ENCODE data around the gene EYS. TPM values are rescaled to one million over a fixed set of nuclear protein-coding genes. Genes with fewer than 3 reads are reported as not detected.

The EYS gene
- total and polyA plus RNA-seq, 8 donors: 0.24 to 0.85 (median 0.55) TPM

DNA sequence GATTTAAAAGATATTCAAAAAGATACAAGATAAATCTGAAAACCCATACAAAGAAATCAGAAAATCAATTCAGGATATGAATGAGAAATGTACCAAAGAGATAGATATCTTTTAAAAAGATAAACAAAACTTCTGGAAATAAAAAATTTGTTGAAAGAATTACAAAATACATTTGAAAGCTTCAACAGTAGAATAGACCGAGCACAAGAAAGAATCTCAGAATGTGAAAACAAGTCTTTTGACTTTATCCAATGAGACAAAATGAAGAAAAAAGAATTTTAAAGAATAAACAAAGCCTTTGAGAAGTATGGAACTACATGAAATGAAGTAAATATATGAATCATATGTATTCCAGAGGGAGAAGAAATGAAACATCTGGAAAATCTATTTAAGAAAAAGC is 1011.0 kb downstream of the EYS start:
- DNase-seq (no peak), ATAC-seq (no peak)
- Histone ChIP-seq H3K9me3 (peaks cover 0 to 32% of the 10 kb centered on the region in 2 donors), H3K27me3 (no peaks in the 10 kb centered on the region), H3K4me1 (no peaks in the 10 kb centered on the region), H3K4me3 (no peak overlapping the region), H3K36me3 (no peaks in the 10 kb centered on the region), H3K27ac (no peak overlapping the region)
- TF ChIP-seq, protein P1, sequence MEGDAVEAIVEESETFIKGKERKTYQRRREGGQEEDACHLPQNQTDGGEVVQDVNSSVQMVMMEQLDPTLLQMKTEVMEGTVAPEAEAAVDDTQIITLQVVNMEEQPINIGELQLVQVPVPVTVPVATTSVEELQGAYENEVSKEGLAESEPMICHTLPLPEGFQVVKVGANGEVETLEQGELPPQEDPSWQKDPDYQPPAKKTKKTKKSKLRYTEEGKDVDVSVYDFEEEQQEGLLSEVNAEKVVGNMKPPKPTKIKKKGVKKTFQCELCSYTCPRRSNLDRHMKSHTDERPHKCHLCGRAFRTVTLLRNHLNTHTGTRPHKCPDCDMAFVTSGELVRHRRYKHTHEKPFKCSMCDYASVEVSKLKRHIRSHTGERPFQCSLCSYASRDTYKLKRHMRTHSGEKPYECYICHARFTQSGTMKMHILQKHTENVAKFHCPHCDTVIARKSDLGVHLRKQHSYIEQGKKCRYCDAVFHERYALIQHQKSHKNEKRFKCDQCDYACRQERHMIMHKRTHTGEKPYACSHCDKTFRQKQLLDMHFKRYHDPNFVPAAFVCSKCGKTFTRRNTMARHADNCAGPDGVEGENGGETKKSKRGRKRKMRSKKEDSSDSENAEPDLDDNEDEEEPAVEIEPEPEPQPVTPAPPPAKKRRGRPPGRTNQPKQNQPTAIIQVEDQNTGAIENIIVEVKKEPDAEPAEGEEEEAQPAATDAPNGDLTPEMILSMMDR (IDR thresholded peaks at IDR 0.05): no peak
- intact Hi-C loops (cut with DNase I): no loop called here

DNA sequence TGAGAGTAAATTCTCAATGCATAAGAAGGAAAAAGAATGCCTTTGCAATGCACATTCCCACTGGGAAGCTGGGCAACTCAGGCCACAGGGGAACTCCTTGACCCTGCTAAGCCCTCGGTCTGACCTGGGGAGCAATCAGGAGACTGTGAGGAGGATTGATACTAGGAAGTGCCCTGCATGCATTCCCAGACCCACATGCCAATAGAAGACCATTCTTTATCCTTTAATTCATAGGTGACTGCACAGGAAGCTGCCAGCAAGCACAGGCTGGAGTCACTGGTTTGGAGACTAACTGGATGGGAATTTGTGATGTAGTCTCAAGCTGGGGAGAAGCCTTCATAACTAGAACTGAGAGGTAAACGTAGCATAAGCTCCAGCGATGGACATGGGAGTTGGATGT is 1012.7 kb downstream of the EYS start:
- Histone ChIP-seq H3K4me3 (no peak overlapping the region), H3K36me3 (no peaks in the 10 kb centered on the region), H3K4me1 (no peaks in the 10 kb centered on the region), H3K9me3 (peaks cover 0 to 32% of the 10 kb centered on the region in 2 donors), H3K27me3 (no peaks in the 10 kb centered on the region), H3K27ac (no peak overlapping the region)
- DNase-seq (no peak), ATAC-seq (no peak)
- intact Hi-C loops (cut with DNase I): no loop called here
- TF ChIP-seq, protein P1 (IDR thresholded peaks at IDR 0.05): no peak

DNA sequence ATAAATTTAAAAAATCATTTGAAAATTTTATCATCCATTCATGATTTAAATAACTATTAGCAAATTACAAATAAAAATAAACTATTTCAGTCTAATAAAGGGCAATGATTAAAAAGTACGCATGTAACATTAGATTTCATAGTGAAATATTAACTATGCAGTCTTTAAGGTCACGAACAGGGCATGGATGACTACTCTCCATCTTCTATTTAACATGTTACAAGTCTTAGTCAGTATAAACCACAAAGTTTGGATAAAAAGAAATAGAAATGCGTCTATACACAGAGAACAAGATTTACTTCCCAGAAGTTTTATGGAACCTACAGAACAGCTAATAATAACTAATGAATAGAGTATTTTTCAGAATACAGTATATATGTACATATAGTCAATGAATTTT is 1016.0 kb downstream of the EYS start:
- Histone ChIP-seq H3K4me1 (no peaks in the 10 kb centered on the region), H3K4me3 (no peak overlapping the region), H3K27ac (no peak overlapping the region), H3K36me3 (no peaks in the 10 kb centered on the region), H3K27me3 (no peaks in the 10 kb centered on the region), H3K9me3 (peaks cover 0 to 23% of the 10 kb centered on the region in 2 donors)
- TF ChIP-seq, protein P1 (IDR thresholded peaks at IDR 0.05): no peak
- no peak for DNase-seq
- intact Hi-C loops (cut with DNase I): no loop called here
- ATAC-seq: no peak

DNA sequence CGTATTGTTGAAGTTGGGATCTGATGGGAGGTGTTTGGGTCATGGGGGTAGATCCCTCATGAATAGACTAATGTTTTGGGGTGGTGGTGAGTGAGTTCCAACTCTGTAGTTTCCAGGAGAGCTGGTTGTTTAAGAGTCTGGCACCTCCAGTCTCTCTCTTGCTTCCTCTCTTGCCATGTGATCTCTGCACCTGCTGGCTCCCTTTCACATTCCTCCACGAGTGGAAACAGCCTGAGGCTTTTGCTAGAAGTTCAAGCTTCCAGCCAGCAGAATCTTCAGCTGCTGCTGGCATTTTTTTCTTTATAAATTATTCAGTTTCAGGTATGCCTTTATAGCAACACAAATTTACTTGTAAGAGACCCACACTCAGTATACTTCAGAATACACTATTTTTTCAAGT is 1021.6 kb downstream of the EYS start:
- Histone ChIP-seq H3K4me3 (no peak overlapping the region), H3K36me3 (no peaks in the 10 kb centered on the region), H3K27me3 (no peaks in the 10 kb centered on the region), H3K9me3 (no peaks in the 10 kb centered on the region), H3K4me1 (no peaks in the 10 kb centered on the region), H3K27ac (no peak overlapping the region)
- DNase-seq: no peak
- TF ChIP-seq, protein P1 (IDR thresholded peaks at IDR 0.05): no peak
- intact Hi-C loops (cut with DNase I): no loop called here
- ATAC-seq: no peak

DNA sequence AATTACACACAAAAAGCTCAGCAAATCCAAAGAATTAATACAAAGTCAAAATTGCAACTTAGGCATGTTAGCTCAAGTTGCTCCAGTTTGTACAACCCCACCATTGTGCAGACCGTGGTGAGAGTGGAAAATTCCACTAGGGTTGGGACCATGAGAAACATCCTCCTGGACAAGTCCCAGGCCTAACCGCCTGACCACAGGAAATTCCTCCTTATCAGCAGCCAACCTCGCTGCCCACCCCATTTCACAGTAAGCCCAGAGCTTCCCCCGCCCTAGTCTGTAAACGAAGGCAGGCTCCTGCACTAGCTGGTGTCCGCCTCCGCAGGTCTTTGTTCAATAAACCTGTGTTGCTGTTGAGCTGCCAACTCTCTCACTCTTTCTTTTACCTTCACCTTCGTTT is 1023.3 kb downstream of the EYS start:
- no peak overlapping the region for H3K27ac ChIP-seq
- H3K27me3 ChIP-seq: no peaks in the 10 kb centered on the region
- ATAC-seq (peak; percentile 24), DNase-seq (peak in 1 of 4 donors; percentile 17)
- H3K36me3 ChIP-seq: no peaks in the 10 kb centered on the region
- intact Hi-C loops (cut with DNase I): no loop called here
- TF ChIP-seq, protein P1 (IDR thresholded peaks at IDR 0.05): no peak
- no peaks in the 10 kb centered on the region for H3K9me3 ChIP-seq
- no peak overlapping the region for H3K4me3 ChIP-seq
- no peaks in the 10 kb centered on the region for H3K4me1 ChIP-seq

Measured in left lung (tissue), 10 donors.